SH-SY5Y (cell line): ENCODE results near the gene CRELD2.

ENCODE experiments used
- GATA2 ChIP-seq: IDR thresholded peaks from 2 replicates; pipeline ENCODE4 v1.6.1; 2011; ENCODE audit warnings: mild to moderate bottlenecking, low read depth, low read length
- GATA3 ChIP-seq: IDR thresholded peaks from 2 replicates; pipeline ENCODE4 v1.6.1; 2011; ENCODE audit warnings: low read depth, mild to moderate bottlenecking, low read length, moderate library complexity

The CRELD2 gene

DNA sequence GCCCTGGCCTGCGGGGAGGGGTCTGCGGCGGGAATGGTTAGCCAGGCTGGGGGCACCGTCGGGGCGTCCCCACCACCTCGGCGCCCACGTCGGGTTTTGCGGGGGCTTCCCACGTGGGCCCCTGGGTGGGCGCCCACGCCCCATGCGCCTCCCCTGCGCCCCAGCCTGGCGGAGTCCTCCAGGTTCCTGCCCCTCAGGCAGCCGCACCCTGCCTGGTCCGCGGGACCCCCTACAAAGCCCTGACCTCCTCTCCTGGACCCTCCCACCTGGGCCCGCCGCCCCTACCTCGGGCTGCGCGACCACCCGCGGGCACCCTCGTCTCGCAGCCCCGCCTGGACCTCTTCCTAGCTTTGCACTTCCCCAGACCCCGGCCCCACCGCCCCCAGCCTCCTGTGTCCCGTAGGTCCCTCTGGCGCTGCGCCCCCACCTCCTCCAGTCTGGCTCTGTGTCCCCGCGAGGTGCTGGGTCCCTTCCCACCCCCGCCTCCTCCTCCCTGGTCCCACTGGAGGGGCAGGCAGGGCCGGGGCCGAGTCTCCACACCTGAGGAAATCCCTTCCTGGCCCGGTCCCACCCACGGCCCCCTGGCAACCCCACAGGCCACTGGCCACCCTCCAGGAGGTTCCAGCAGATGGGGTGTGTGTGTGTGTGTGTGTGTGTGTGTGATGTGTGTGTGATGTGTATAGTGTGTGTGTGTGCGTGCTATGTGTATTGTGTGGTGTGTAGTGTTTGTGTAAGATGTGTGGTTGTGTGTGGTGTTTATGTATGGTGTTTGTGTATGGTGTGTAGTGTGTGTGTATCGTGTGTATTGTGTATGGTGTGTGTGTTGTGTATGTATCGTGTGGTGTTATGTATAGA is 54.0 kb downstream of the CRELD2 start:
- TF ChIP-seq GATA2 (no peak), GATA3 (no peak)

DNA sequence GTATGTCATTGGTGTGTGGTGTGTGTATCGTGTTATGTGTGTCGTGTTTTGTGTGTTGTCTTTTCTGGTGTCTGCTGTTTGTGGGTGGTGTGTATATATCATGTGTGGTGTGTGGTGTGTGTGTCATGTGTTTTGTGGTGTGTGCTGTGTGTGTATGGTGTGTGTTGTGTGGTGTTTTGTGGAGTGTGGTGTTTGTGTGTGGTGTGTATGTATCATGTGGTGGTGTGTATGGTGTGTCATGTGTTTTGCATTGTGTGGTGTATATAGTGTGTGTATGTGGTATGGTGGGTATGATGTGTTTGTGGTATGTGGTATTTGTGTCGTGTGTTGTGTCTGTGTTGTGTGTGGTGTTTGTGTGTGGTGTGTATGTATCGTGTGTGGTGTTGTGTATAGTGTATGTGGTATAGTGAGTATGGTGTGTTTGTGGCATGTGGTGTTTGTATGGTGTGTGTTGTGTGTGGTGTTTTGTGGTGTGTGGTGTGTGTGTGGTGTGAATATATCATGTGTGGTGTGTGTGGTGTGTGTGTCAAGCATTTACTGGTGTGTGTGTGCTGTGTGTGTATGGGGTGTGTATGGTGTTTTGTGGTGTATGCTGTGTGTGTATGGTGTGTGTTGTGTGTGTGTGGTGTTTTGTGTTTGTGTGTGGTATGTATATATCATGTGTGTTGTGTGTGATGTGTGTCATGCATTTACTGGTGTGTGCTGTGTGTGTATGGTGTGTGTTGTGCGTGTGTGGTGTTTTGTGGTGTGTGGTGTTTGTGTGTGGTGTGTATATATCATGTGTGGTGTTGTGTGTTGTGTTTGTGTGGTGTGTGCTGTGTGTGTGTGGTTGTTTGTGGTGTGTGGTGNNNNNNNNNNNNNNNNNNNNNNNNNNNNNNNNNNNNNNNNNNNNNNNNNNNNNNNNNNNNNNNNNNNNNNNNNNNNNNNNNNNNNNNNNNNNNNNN is 54.9 kb downstream of the CRELD2 start:
- TF ChIP-seq GATA2 (no peak), GATA3 (no peak)

DNA sequence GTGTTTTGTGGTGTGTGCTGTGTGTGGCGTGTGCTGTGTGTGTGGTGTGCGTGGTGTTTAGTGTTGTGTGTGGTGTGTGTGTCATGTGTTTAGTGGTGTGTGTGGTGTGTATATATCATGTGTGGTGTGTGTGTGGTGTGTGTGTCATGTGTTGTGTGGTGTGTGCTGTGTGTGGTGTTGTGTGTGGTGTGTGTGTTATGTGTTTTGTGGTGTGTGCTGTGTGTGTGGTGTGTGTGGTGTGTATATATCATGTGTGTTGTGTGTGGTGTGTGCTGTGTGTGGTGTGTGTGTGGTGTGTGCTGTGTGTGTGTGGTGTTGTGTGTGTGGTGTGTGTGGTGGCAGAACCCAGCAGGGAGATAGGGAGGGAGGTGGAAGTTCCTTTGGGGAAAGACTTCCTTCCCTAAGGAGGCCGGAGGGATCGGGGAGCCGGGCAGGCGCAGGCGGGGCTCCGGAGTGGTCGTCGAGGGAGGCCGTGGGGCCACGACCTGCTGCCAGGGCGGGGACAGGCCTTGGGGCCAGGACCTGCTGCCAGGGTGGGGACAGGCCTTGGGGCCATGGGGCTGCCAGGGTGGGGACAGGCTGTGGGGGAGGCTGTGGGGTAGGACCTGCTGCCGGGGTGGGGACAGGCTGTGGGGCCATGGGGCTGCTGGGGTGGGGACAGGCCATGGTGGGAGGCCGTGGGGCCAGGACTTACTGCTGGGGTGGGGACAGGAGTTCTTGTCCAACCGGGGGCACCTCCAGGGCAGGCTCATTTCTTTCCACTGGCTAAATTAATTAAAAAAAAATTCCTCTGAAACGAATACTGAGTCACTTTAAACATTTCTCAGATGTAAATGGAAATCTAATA is 57.3 kb downstream of the CRELD2 start:
- TF ChIP-seq GATA2 (no peak), GATA3 (no peak)

DNA sequence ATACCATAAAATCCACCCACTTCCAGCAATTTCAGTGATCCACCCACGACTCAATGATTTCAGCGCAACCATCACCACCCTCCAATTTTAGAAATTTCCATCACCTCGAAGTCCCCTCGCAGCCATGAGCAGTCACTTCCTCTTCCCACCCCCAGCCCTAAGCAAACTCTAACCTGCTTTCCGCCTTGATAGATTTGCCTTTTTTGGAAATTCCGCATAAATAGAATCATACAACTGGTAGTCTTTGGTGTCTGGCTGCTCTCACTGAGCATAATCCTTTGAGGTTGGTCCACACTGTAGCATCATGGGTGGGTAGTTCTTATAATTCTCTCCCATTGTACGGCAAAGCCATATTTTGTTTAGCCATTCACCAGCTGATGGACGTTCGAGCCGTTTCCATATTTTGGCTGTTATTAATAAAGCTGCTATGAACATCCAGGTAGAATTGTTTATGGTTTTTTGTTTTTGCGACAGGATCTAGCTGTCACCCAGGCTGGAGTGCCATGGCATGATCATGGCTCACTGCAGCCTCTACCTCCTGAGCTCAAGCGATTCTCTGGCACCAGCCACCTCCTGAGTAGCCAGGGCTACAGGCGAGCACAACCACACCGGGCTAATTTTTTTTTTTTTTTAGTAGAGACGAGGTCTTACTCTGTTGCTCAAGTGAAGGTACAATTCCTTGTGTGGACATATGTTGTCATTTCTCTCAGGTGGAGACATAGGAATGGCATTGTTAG is 58.2 kb downstream of the CRELD2 start:
- no peak for TF ChIP-seq GATA3
- no peak for TF ChIP-seq GATA2
